Gastrocnemius medialis (tissue), 4 donors: ENCODE measurements around the gene CNGB1.

Source experiments
- CTCF ChIP-seq, 5 experiments: fragments of 450-650 bp in 3 of 5; fragments of 200-600 bp in 2 of 5; sonication (generic) in 2 of 5; IDR thresholded peaks in 4 of 5; conservative IDR thresholded peaks in 1 of 5; 1 replicate in 4 of 5; 2 replicates in 1 of 5; pipeline ENCODE4 v1.5.1; 2016 to 2019; ENCODE audit warnings: antibody characterized with exemption in 5 of 5, mild to moderate bottlenecking in 3 of 5, moderate library complexity in 3 of 5
- POLR2A ChIP-seq, 2 donors: fragments of 450-650 bp; IDR thresholded peaks; one replicate each; pipeline ENCODE4 v1.6.1; 2017; ENCODE audit warnings: antibody characterized with exemption in 2 of 2, mild to moderate bottlenecking in 2 of 2, moderate library complexity in 2 of 2

GRCh38 chr16:57977418-57978069 lies 6.6 kb upstream of the CNGB1 start:
- TF ChIP-seq CTCF (IDR thresholded peaks at IDR 0.05 in 4 of 5, conservative IDR thresholded peaks at IDR 0.05 in 1 of 5) (no peak), POLR2A (IDR thresholded peaks at IDR 0.05) (no peak)
